ENCODE results near the gene NUMBL.

Gene NUMBL

DNA sequence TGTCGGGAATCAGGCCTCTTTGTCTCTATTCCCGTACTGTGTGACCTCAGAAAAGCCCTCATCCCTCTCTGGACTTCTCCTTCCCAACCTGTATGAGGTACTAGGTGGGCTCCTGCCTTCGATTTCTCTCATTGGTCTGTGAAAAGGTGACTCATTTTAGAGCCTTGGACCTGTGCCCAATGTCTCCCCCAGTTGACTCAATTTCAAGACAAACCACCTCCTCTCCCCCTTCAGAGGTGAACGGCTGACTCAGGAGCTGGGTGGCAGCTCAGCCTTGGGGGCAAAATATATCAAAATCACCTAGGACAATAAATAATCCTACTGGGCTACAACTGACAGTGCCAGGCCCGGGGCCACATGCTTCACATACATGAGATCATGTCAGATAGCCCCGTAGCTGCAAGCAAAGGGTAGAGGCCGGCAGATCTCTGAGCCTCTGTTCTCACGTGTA is 25.6 kb upstream of the NUMBL start:
- no peak for DNase-seq

DNA sequence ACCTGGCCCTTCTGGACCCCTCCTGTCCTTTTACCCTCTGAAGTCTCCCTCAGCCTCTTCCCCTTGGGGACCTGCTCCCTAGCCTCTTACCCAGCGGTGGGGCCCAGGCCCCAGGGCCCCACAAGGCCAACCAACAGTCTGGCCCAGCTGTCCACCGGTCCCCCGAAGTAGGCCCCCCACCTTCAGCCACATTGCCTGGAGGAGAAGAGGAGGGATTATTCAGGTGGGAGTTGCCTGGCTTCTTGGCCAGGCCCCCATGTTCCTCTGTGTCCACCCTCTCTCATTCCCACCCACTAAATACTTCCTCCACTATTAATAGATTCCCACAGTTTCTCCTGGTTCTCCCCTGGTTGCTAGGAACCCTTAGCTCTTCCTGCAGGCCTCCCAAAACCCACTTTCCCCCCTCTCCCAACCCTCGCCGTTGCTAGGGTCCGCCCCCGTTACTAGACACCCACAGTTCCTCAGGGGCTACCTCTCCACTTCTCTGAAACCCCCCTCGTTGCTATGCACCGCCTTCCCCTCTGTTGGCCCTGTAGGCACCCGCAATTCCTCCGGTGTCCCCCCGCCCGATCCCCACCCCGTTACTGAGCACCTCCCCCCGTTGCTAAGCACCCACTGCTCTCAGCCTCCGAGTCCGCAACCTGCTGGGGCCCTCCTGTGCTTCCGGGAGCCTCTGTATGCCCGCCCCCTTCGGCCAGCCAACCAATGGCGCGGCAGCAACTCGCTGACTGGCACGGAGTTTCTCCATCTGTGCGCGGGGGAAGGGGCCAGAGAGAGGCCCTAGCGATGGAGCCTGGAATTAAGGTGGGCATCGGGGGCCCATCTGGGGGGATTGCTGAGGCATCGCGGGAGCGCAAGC is 24.2 kb upstream of the NUMBL start:
- peak; percentile 64 for DNase-seq

DNA sequence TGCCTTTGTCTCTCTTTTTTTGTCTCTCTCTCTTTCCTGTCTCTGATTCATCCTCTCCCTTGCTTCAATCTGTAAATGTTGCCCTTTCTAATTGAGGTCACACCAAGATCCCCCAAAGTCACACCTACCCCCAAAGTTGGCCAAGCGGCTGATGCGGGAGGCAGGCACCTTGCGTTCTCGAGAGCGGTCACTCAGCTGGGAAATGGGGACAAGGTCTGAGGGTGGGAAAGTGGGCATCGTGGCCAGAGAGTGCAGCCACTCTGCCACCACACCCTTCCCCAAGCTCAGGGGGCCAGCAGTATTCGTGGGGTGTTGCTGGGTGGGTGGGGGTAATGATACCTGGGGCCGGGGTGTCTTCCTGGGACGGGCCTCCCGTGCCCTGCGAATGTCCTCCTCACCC is 23.5 kb upstream of the NUMBL start:
- DNase-seq = no peak

DNA sequence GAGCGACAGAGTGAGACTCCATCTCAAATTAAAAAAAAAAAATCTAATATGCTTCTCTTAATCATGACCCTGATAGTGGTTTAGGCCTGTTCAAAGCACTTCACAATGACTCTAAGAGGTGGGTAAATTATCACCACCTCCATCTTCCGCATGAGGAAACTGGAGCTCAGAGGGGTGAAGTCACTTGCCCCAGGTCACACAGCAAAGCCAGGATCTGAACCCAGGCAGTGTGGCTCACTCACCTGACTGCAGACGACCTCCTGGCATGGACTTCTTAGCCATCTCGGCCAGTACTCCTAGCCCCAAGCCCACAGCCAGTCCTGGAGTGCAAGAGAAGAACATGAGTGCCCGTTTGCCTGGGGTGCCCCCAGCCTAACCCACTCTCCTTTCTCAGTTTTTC is 19.4 kb upstream of the NUMBL start:
- no peak for DNase-seq

DNA sequence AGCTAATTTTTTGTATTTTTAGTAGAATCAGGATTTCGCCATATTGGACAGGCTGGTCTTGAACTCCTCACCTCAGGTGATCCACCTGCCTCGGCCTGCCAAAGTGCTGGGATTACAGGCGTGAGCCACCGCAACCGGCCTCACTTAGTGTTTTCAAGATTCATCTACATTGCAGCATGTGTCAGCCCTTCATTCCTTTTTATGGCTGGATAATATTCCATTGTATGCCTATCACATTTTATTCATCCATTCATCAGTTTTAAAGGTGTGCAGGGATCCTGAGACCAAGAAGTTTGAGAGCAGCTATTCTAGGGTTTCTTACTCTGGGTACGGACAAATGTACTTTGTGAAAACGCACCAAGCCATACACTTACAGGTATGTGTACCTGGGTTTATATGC is 17.2 kb upstream of the NUMBL start:
- no peak for DNase-seq

DNA sequence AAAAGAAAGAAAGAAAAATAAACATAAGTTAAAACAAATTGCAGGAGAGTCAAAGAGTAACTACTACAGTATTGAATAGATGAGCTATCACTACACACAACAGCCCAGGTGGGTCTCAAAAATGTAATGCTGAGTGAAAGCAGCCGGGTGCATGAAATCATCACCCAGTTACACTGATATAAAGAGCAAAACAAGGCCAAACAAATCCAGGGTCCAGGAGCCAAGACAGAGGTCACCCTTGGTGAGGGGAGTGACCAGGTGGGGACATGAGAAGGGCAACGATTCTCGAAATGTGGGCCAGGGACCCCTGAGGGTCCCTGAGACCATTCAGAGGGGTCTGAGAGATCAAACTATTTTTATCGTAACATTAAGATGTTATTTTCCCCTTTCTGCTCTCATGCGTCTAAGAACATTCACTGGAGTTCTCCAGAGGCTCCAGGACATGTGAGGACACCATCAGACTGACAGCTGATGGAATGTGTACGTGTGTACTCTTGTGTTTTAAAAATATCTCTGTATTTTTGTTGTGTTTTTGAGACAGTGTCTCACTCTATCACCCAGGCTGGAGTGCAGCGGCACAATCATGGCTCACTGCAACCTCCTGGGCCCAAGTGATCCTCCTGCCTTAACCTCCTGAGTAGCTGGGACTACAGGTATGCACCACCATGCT is 15.6 kb upstream of the NUMBL start:
- DNase-seq = no peak

DNA sequence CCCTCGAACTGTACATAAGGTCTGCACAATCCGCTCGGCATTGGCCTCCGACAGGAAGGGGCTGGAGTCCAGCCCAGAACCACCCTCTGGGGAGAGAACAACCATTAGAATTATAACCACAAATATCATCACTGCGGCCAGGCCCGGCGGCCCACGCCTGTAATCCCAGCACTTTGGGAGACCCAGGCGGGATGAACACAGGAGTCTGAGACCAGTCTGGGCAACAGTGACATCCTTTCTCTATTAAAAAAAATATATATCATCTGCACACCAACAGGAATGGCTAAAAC is 14.9 kb upstream of the NUMBL start:
- DNase-seq = no peak

DNA sequence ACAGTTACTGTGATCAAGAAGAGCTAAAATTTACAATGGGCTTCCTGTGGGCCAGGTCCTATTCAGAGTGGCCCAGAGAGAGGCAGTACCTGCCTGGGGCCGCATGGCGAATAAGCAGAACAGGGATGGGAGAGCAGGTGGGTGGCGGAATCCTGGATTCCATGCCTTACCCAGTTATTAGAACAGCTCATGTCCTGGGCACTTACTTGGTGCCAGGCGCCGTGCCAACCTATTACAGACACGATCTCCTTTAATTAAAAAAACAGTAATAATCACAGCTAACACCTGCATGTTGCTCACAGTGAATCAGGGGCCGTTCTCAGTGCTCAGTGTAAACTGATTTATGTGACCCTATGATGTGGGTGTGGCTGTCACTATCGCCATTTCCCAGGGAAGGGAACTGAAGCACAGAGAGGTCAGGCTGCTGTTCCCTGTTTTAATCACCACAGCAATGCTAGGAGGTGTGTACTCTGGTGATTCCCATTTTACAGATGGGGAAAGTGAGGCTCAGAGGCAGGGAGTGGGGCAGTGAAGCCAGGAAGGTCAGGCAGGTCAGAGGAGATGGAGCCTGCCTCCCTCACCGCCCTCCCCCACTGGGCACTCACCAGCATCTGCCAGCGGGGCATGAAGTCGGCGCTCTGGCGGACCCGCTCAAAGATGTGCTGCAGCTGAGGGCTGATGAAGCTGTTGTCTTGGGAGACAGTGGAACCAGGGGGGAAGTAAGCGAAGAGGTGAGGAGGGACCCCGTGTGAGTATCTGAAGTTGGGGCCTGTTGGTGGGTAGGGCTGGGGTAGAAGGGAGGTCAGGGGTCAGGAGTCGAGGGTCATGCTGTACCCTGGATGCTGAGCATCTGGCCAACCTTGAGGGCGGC is 14.3 kb upstream of the NUMBL start:
- DNase-seq = no peak

DNA sequence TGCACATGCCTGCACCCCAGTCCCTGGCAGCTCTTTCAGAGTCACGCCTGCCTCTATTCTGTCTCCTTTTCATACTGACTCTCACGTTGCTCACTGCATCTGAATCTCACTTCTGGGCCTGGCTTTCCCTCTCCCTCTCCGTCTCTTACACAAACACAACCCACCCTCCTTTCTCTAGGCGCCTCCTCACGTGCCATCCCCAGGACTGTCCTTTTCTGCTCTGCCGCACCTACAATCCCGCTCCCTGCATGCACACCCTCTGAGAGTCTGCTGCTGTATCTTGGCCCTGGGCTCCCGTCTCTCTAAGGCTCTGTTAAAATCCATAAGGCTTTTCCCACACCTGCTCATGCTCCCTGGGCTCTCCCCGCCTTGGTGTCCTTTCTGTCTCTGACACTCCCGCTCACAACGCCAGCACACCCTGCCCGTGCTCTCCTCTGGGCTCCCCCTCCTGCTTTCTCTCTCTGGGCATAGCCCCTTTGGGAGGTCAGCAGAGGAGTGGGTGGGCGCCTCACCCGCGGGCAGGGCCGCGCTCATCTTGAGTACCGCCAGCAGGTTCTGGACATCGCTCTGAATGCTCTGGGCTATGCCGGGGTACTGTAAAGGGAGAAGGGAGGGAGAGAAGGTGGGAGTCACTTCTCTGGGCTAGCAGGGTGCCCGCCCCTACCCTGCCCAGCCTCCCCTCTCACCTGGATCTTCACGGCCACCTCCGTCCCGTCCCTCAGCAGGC is 12.7 kb upstream of the NUMBL start:
- DNase-seq = no peak

DNA sequence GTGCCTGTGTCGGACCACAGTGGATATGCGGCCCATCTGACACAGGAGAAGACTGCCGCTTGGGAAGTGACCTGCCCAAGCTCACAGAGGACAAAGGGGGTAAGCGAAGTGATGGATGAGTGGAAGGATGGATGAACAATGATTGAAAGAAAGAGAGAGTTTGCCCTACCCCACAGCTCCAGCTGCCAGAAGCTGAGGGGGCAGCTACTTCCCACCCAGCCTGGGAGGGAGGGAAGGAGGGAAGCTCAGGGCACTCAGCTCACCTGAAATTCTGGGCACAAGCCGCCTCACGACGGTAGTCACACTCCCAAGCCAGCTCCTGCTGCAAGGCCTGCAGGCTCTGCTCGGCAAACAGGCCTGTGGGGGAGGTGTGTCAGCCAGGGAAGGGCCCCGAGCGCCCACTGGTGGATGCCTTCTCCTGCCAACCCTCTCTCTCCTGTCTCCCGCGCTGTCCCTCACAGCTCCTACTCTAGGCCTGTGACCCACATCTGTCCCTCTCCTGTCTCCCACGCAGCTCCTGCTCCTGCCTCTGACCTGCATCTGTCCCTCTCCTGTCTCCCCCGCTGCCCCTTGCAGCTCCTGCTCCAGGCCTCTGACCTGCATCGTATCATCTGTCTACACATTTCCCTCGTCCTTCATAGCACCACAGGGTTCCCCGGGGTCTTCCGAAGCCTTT is 12.0 kb upstream of the NUMBL start:
- no peak for DNase-seq

DNA sequence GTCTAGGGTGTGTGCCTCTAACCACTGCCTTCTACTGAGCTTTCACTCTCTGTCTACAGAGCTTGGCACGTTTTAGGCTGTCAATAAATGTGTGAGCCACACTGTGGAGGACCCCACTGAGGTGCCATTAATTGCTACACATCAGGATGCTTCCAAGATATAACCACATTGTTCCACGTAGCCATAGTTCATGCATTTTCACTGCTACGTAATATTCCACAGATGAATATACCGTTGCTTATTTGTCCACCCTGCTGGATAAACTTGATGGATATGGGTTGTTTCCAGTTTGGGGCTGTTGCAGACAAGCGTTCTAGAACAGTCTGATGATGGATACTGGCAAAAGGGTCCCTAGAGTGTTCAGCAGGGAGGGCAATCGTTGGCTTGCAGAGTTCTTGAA is 11.3 kb upstream of the NUMBL start:
- DNase-seq = no peak

DNA sequence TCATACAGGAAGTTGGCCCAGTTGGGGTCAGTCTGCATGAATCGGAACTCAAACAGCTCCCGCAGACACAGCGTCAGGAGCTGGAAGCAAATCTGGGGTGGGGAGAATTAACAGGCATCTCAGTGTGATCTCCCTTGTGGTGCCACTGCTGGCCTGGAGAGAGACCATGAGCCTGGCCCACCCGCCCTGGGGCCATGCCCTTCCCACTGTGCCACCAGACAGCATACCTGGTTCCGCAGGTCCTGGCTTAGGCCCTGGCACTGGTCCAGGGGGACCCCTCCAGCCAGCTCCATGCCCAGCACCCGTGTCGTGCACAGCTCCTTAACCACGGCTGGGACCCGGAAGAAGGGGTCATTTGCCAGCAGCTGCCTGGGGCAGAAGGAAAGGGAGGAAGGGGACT is 9.6 kb upstream of the NUMBL start:
- no peak for DNase-seq

DNA sequence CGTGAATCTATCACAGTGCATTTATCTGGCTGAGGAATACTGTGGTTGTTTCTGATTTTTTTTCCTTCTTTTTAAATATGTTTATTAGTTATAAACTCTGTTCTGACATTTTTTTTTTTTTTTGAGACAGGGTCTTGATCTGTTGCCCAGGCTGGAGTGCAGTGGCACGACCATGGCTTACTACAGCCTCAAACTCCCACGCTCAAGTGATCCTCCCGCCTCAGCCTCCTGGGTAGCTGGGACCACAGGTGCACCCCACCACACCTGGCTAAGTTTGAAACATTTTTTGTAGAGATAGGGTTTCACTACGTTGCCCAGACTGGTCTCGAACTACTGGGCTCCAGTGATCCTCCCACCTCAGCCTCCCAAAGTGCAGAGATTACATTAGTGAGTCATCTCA is 6.6 kb upstream of the NUMBL start:
- DNase-seq = no peak

DNA sequence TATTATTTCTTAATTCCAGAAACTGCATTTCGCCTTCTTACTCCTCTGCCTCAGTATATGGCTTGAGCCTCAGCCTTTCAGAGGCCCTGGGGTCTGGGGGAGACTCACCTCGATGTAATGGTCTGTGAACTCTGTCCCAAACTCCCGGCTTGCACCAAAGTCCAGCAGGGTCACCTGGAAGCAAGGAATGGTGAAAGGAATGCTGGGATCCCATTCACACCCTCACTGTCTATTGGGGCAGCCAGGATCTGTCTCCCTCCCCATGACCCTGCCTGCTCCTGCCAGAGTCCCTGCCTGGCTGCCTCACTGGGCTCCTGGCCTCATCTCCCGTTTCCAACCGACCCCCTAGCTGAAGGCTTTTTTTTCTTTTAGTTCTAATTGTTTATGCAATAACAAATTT is 5.4 kb upstream of the NUMBL start:
- DNase-seq = no peak

DNA sequence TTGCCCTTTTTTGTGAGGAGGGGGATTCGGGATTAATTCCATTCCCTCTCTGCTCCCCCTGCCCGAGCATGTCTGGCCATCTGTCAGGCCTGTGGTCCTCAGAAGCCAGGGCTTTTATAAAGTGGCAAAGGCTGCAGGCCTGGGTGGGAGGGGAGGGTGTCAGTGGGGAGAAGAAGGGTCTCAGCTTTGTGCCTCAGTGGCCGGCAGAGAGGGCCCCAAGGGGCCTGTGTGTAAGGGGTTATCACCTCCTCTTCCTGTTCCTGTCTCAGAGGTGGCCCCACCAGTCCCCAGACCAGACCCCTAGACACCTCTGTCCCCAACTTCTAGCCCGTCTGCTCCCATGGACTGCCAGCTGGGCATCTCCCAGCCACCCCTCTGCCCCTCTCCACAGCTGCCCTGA is 3.4 kb upstream of the NUMBL start:
- DNase-seq = no peak

DNA sequence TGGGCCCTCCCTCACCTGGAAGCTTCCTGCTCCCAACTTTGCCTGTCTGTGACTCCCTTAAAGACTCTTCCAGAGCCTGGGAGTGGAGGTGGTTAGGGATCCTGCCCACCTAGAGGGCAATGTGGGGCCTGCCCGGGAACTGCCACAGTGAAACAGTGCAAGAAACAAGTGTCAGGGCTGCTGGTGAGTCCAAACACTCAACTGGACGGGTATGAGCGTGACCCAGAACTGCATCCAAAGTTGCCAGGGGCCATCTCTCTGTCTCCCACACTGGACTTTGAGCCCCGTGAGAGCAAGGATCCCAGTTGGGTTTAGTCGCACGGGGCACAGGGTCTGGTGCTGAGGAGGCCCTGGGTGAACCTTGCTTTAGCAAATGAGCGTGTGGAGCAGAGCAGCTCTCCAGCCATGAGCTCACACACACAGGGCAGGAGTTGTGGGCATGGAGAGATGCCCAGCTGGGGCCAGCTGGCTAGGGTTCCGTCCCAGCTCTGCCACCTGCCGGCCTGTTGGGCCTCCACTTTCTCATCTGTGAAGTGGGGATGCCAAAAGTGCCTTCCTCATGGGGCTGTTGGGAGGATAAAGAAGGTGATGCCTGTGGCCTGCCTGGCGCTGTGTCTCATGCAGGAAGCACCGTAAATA is 2.8 kb upstream of the NUMBL start:
- no peak for DNase-seq

DNA sequence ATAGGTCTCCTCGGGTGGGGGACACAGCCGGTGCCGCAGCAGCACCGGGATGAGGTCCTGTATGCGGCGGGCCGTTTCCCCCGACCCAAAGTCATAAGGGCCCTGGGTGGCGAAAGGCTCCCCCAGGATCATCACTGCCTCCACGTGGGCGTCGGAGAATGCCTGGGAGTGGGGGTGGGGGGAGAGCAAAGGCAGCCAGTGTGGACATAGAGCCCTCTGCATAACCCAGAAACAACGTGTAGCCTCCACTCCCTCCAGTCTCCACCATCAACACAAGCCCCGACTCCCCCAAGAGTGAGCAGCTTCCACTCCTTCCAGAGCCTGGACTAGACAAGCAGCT is 1.7 kb upstream of the NUMBL start:
- no peak for DNase-seq

DNA sequence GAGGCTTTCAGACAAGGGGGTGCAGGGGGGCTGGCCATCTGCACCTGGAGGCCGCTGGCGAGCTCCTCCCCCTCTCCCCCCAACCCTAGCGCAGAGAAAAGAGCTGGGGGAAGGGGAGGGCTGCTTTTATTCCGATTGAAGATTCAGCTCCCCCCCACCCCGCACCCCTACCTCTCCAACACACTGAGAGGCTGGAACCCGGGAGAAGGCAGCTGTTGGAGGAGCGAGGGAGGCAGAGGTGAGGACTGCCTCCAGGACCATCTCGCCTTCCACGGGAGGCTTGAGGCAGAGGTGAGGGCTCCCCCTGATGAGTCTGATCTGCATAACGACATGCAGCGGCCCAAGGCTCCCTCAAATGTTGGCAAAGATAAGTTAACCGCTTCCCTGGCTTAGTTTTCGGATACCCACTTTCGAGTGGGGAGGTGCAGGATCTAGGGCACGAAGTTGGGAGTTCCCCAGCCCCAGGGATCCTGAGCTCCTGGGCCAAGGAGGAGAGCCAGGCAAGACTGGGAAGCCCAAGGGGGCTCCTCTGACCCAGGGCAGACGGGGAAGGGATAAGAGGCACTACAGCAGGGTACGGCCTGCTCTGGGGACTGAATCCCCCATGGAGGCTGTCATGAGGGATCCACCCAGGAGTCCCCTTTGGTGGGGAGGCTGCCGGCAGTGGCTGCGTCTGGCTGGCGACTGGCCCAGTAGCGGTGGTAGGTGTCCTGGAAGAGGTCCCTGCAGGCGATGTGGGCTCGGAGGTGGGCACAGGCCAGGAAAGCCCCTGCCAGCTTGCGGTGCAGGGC is 1.2 kb upstream of the NUMBL start:
- DNase-seq = no peak

DNA sequence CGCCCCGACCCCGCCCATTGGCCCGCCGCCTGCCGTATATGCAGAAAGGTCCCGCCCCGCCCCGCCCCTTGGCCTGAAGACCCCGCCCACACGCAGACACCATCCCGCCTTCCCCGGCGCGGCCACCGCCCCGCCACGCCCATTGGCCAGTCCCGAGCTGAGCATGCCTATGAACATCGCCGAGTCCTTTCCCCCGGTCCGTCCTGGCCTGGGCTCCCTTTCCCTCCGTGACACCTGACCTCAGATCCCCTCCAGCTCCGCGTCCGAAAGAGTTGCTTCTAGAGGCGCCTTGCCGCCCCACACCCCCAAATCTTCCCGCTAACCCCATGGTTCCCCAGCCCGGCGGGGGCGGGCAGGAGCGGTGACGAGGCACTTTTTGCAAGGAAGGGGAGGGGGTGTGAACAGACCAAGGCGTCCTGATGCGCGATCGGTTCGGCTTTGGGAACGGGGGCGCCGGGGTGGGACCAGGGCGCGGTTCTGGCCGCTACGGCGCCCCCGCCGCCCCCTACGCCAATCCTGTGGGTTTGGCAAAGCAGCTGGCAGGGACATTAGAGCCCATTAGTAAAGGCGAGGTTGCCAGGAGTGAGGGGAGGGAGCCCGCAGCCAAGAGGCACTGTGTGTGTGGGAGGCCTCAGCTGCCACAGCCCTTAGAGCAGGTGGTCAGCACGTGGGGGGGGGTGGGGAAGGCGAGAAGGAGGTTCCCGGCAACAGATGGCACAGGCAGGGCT is 406 bp upstream of the NUMBL start:
- peak; percentile 76 for DNase-seq

DNA sequence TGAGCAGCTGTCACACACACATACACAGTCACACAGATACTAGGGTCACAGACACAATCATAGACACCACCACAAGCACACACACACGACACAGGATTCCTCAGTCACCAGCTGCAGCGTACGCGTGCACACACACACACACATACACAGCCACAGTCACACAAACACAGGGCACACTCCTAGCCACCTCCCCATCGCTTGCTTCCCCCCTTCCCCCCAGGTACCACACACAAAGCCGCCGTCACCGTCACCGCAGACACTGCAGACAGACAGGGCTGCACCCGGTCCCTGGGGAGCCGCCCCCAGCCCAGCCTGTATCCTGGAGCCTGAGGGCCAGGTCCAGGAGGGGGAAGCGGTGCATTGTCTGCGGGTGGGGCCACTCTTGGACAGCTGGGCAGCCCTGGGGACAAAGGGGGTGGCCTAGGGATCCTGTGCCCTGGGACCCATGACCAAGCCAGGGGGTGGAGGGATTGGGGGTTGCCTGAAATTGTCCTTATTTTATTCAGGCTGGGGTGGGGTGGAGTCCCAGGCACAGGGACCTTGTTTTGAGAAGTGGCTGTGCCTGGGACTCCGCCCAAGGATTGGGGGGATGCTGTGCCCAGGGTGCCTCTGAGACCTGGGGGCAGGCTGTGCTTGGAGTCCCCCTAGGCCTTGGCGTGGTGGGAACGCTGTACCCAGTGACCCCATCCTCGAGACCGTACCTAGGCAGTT is 957 bp downstream of the NUMBL start:
- DNase-seq = no peak
